ENCODE measurements around the gene HOXB2.

- no peak for TF ChIP-seq CTCF (conservative IDR thresholded peaks at IDR 0.05; ENCODE audit: low read length)
- no peak for TF ChIP-seq EZH2phosphoT487 (IDR thresholded peaks at IDR 0.05; ENCODE audit: borderline replicate concordance, low read depth, low read length)
Observed at GRCh38 chr17:48565022-48565554, 20.2 kb upstream of the HOXB2 start.
